Spleen (tissue), 7 donors: ENCODE results near the gene ZGPAT.

ENCODE experiments used
- CTCF ChIP-seq, 11 experiments: fragments of 200-600 bp in 7 of 11; fragments of 450-650 bp in 4 of 11; sonication (generic) in 4 of 11; IDR thresholded peaks in 8 of 11; conservative IDR thresholded peaks in 3 of 11; 1 replicate in 7 of 11; 2 replicates in 4 of 11; pipeline versions ENCODE4 v1.4.0 to v1.8.0; 2016 to 2021; ENCODE audit warnings: antibody characterized with exemption in 11 of 11, inconsistent platforms in 4 of 11, mild to moderate bottlenecking in 1 of 11
- POLR2A ChIP-seq, 3 donors: fragments of 450-650 bp; IDR thresholded peaks; one replicate each; pipeline ENCODE4 v1.5.1; 2017; ENCODE audit warnings: antibody characterized with exemption in 3 of 3, mild to moderate bottlenecking in 1 of 3
- donor health status: DM: no; HTN: no; CAD: no; lungs with moderate emphysema.
- donor health status: DM: no; HTN: no; CAD: no.
- donor health status: DM: no; HTN: no; CAD: no.

GRCh38 chr20:63673951-63674350 lies 33.9 kb upstream of the ZGPAT start:
- no peak for TF ChIP-seq CTCF (IDR thresholded peaks at IDR 0.05 in 8 of 11, conservative IDR thresholded peaks at IDR 0.05 in 3 of 11)
- no peak for TF ChIP-seq POLR2A (IDR thresholded peaks at IDR 0.05)
